ENCODE results near the gene PCDHGA2. TPM values are rescaled to one million over a fixed set of nuclear protein-coding genes. Genes with fewer than 3 reads are reported as not detected.
"Not testable (repeated sequence)": the region's sequence is repeated elsewhere in the genome, so short reads cannot be mapped to it uniquely, and the experiment has no call there.

The PCDHGA2 gene
- polyA plus RNA-seq, 1 donor from 2014 or later: 0.21 TPM

DNA sequence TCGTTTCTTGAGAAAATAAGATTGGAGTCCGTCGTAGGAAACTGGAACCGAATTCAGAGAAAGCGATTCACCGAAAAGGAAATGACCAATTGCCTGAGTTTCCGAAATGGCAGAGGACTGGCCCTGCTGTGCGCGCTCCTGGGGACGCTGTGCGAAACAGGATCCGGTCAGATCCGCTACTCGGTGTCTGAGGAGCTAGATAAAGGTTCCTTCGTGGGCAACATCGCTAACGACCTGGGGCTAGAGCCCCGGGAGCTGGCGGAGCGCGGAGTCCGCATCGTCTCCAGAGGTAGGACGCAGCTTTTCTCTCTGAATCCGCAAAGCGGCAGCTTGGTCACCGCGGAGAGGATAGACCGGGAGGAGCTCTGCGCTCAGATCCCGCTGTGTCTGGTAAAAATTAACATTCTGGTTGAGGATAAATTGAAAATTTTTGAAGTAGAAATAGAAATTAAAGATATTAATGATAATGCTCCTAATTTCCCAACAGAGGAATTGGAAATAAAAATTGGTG lies 5.4 kb downstream of the PCDHGA2 start:
- Histone ChIP-seq H4K20me1 (ENCODE audit: insufficient read depth) (no peaks in the 10 kb centered on the region), H3K9me3 (ENCODE audit: low read length) (peaks cover 10% of the 10 kb centered on the region), H2AFZ (ENCODE audit: low read depth, low read length) (no peak overlapping the region), H3F3A (ENCODE audit: insufficient read depth, low read length, poor library complexity, severe bottlenecking) (no peaks in the 10 kb centered on the region), H3K36me3 (ENCODE audit: insufficient read depth, low read length) (no peaks in the 10 kb centered on the region), H3K9ac (ENCODE audit: low read length) (no peak overlapping the region), H3K27me3 (ENCODE audit: insufficient read depth, low read depth, low read length) (no peaks in the 10 kb centered on the region), H3K4me2 (ENCODE audit: low read length) (no peak overlapping the region), H3K9me2 (ENCODE audit: insufficient read depth, low read length) (no peaks in the 10 kb centered on the region), H3K4me3 (ENCODE audit: low read length) (no peak overlapping the region), H3K27ac (ENCODE audit: low read length) (no peak overlapping the region), H3K79me2 (replicated peaks; ENCODE audit: insufficient read depth, low read length) (no peaks in the 10 kb centered on the region)
- no peak for TF ChIP-seq RAD21 (conservative IDR thresholded peaks at IDR 0.05)
- no peak for TF ChIP-seq EZH2 (IDR thresholded peaks at IDR 0.05; ENCODE audit: borderline replicate concordance, insufficient read depth, low read length, poor library complexity, severe bottlenecking)

- Histone ChIP-seq H3K4me2 (ENCODE audit: low read length) (no peak overlapping the region), H3K9ac (ENCODE audit: low read length) (no peak overlapping the region), H3K9me3 (ENCODE audit: low read length) (peaks cover 10% of the 10 kb centered on the region), H4K20me1 (ENCODE audit: insufficient read depth) (no peaks in the 10 kb centered on the region), H3K27me3 (ENCODE audit: insufficient read depth, low read depth, low read length) (no peaks in the 10 kb centered on the region), H3K9me2 (ENCODE audit: insufficient read depth, low read length) (no peaks in the 10 kb centered on the region), H2AFZ (ENCODE audit: low read depth, low read length) (no peak overlapping the region), H3F3A (ENCODE audit: insufficient read depth, low read length, poor library complexity, severe bottlenecking) (no peaks in the 10 kb centered on the region), H3K4me3 (ENCODE audit: low read length) (no peak overlapping the region), H3K36me3 (ENCODE audit: insufficient read depth, low read length) (no peaks in the 10 kb centered on the region), H3K27ac (ENCODE audit: low read length) (no peak overlapping the region), H3K79me2 (replicated peaks; ENCODE audit: insufficient read depth, low read length) (no peaks in the 10 kb centered on the region)
- TF ChIP-seq POLR2AphosphoS5 (IDR thresholded peaks at IDR 0.05) (no peak), TAF1 (IDR thresholded peaks at IDR 0.05; ENCODE audit: low read depth) (no peak), EP300 (conservative IDR thresholded peaks at IDR 0.05; ENCODE audit: poor library complexity, severe bottlenecking) (no peak), MXI1 (conservative IDR thresholded peaks at IDR 0.05; ENCODE audit: poor library complexity, severe bottlenecking) (no peak), RAD21 (conservative IDR thresholded peaks at IDR 0.05) (no peak), SMC3 (conservative IDR thresholded peaks at IDR 0.05; ENCODE audit: poor library complexity) (no peak)
- TF ChIP-seq, protein P1, sequence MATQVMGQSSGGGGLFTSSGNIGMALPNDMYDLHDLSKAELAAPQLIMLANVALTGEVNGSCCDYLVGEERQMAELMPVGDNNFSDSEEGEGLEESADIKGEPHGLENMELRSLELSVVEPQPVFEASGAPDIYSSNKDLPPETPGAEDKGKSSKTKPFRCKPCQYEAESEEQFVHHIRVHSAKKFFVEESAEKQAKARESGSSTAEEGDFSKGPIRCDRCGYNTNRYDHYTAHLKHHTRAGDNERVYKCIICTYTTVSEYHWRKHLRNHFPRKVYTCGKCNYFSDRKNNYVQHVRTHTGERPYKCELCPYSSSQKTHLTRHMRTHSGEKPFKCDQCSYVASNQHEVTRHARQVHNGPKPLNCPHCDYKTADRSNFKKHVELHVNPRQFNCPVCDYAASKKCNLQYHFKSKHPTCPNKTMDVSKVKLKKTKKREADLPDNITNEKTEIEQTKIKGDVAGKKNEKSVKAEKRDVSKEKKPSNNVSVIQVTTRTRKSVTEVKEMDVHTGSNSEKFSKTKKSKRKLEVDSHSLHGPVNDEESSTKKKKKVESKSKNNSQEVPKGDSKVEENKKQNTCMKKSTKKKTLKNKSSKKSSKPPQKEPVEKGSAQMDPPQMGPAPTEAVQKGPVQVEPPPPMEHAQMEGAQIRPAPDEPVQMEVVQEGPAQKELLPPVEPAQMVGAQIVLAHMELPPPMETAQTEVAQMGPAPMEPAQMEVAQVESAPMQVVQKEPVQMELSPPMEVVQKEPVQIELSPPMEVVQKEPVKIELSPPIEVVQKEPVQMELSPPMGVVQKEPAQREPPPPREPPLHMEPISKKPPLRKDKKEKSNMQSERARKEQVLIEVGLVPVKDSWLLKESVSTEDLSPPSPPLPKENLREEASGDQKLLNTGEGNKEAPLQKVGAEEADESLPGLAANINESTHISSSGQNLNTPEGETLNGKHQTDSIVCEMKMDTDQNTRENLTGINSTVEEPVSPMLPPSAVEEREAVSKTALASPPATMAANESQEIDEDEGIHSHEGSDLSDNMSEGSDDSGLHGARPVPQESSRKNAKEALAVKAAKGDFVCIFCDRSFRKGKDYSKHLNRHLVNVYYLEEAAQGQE (IDR thresholded peaks at IDR 0.05; ENCODE audit: borderline replicate concordance): no peak
- TF ChIP-seq, protein P2, sequence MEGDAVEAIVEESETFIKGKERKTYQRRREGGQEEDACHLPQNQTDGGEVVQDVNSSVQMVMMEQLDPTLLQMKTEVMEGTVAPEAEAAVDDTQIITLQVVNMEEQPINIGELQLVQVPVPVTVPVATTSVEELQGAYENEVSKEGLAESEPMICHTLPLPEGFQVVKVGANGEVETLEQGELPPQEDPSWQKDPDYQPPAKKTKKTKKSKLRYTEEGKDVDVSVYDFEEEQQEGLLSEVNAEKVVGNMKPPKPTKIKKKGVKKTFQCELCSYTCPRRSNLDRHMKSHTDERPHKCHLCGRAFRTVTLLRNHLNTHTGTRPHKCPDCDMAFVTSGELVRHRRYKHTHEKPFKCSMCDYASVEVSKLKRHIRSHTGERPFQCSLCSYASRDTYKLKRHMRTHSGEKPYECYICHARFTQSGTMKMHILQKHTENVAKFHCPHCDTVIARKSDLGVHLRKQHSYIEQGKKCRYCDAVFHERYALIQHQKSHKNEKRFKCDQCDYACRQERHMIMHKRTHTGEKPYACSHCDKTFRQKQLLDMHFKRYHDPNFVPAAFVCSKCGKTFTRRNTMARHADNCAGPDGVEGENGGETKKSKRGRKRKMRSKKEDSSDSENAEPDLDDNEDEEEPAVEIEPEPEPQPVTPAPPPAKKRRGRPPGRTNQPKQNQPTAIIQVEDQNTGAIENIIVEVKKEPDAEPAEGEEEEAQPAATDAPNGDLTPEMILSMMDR (IDR thresholded peaks at IDR 0.05; ENCODE audit: poor library complexity, severe bottlenecking): no peak
Measured at GRCh38 chr5:141345327-141345726, 6.8 kb downstream of the PCDHGA2 start.

DNA sequence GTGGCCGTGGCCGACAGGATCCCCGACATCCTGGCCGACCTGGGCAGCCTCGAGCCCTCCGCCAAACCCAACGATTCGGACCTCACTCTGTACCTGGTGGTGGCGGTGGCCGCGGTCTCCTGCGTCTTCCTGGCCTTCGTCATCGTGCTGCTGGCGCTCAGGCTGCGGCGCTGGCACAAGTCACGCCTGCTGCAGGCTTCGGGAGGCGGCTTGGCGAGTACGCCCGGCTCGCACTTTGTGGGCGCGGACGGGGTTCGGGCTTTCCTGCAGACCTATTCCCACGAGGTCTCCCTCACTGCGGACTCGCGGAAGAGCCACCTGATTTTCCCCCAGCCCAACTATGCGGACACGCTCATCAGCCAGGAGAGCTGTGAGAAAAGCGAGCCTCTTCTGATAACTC lies 7.5 kb downstream of the PCDHGA2 start:
- H3K4me2 ChIP-seq (ENCODE audit: low read length); H2AFZ ChIP-seq (ENCODE audit: low read depth, low read length); H3K36me3 ChIP-seq (ENCODE audit: insufficient read depth, low read length); H3K9me2 ChIP-seq (ENCODE audit: insufficient read depth, low read length); H3K9ac ChIP-seq (ENCODE audit: low read length); H3K27me3 ChIP-seq (ENCODE audit: insufficient read depth, low read depth, low read length); H3K79me2 ChIP-seq (replicated peaks; ENCODE audit: insufficient read depth, low read length); H4K20me1 ChIP-seq (ENCODE audit: insufficient read depth); H3K4me3 ChIP-seq (ENCODE audit: low read length); H3K27ac ChIP-seq (ENCODE audit: low read length); H3F3A ChIP-seq (ENCODE audit: insufficient read depth, low read length, poor library complexity, severe bottlenecking): not testable (repeated sequence)
- H3K9me3 ChIP-seq (ENCODE audit: low read length): peaks cover 15% of the 10 kb centered on the region

All from neural cell (in vitro differentiated cells).